T-helper 2 cell (primary cell): ENCODE results near the gene ANKS1B.
A peak's percentile ranks its signal among the peaks of the same experiment; 100 is the strongest.
"Not testable (repeated sequence)": the region's sequence is repeated elsewhere in the genome, so short reads cannot be mapped to it uniquely, and the experiment has no call there.

Source experiments
- DNase-seq, 5 experiments: peaks; one replicate each; pipeline versions ENCODE4 v3.0.0 to v3.0.0-alpha.2; 2012 to 2022

Gene ANKS1B

DNA sequence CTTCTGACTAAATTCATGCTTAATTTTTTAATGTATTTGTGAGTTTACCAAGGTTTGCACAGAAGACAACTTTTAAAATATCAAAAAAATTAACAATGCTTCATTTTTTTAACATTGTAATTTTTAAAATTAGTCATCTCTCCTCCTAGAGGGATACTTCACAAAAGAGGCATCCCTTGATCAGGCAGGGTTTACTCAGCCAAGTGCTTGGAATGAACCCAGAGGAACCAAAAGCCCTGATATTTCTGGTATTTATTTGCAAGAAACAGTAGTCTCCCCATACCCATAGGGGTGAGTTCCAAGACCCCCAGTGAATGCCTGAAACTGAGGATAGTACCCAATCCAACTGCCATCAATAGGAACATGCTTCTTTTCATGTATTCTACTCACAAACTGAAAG, 284.7 kb downstream of the ANKS1B start:
- DNase-seq: no peak

DNA sequence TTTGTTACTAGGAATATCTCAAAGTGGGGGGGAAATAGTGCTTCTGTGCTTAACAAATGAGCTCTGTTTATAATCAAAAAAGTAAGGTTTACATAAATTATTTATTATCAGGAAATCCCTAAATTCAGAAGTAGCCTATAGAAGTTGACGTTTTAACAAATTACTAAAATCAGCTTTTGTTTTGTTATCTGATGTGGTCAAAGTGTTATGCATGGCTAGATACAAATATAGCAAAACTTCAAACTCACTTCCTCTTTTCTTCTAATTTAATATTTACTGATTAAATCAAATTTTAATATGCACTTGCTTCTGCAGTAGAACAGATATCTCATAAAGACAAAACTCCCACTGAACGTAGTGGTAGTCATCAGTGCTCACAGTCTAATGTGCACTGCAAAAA, 289.7 kb downstream of the ANKS1B start:
- no peak for DNase-seq

DNA sequence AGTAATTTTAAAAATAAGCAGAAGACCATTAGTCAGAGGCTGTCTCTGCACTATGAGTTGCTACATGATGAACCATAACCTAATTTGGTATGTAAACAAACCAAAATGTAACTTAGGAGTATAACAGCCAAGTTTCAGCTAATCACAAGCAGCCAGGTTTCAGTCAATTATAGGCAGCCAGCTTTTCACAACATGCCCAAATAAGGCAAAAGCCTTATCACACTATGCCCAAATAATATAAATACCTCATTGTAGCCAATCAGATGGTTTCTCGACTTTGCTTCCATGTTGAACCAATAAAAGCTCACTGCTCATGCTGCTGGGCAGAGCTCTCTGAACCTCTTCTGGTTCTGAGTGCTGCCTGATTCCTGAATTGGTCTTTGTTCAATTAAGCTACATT, 298.6 kb downstream of the ANKS1B start:
- DNase-seq: no peak

- no peak for DNase-seq
Measured at GRCh38 chr12:99680276-99680675, 304.5 kb downstream of the ANKS1B start.

- DNase-seq: no peak
Measured at GRCh38 chr12:99670635-99671034, 314.1 kb downstream of the ANKS1B start.

- DNase-seq: no peak
Measured at GRCh38 chr12:99658671-99659349, 325.9 kb downstream of the ANKS1B start.

GRCh38 chr12:99649551-99649950, 335.2 kb downstream of the ANKS1B start:
- no peak for DNase-seq

- DNase-seq: no peak
Measured at GRCh38 chr12:99648183-99648582, 336.6 kb downstream of the ANKS1B start.

DNA sequence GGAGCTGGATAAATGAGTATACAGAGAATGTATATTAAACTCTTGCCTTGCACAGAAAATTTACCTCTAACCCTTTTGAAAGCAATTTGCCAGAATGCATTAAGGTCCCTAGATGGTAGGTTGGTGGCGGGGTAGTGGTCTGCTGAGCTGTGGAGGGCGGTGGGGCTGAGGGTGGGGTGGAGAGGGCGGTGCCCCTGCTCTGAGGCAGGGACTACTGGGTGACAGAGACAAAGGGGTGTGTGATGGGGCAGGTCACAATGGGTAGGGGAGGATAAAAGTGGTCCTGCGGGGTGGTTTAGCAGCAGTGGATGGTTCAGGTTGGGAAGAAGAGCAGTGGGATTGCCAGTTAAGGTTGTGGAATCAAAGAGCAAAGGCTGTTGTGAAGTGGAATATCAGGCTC, 337.3 kb downstream of the ANKS1B start, which contains the start of gene GARIN6:
GARIN6 (plus strand) TSS at position 301 of the 400 bp plus-strand sequence. CDS start 422 bp downstream, outside the sequence.
- no peak for DNase-seq

GRCh38 chr12:99644629-99645028, 340.1 kb downstream of the ANKS1B start:
- no peak for DNase-seq

GRCh38 chr12:99627459-99627858, 357.3 kb downstream of the ANKS1B start:
- DNase-seq: no peak

- not testable (repeated sequence) for DNase-seq
Measured at GRCh38 chr12:99624591-99624990, 360.1 kb downstream of the ANKS1B start.

- no peak for DNase-seq
Measured at GRCh38 chr12:99620159-99620479, 364.6 kb downstream of the ANKS1B start.

DNA sequence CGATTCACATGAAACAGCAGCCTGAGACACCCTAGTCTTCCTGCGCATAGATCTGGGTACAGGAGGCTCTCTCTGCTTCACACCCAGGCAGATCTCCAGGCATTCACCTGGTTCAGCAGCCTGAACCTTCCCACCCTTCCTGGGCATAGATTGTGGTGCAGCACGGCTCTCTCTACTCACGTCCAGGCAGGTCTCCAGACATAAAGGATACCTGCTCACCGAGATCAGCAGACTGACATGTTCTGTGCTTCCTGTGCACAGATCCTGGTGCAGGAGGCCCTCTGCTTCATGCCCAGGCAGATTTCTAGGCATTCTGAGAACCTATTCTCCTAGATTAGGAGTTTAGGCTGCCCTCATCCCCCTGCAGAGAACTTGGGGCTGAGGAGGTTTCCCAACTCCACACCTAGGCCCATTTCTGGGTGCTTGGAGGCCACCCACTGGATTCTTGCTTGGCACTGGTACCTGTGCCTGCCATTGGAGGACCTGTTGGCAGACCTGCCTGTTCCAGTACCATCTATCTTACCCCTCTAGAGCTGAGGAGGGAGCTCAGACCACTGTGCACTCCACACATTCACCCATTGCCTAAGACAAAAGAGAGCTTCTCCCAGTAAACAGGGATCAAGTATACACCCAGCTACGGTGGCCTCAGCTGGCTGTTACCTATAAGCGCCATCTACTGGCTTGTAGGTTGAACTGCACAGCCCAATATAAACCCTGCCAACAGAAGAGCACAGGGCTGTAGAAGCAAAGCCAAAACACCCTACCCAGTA, 365.2 kb downstream of the ANKS1B start:
- peak in 1 of 5 experiments; percentile 47 for DNase-seq

DNA sequence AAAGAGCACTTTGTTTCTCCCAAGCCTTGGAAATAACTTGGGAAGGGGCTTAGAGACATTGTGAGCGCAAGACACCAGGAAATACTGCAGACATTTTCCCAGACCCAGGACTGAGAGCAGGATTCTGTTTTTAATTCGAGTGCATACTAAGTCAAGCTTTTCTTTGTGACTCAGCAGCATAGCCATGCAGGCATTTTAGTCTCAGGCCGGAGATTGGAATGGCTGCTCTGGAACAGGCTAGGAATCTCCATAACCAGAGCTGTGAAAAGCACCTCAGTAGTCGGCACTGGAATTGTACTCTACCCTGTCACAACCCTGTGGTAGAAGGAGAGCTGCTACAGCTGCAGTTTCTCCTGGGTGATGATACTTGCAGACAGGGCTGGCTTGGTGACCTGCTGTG, 366.1 kb downstream of the ANKS1B start:
- DNase-seq: no peak

GRCh38 chr12:99611599-99611998, 373.1 kb downstream of the ANKS1B start:
- no peak for DNase-seq

GRCh38 chr12:99611117-99611516, 373.6 kb downstream of the ANKS1B start:
- DNase-seq: no peak

DNA sequence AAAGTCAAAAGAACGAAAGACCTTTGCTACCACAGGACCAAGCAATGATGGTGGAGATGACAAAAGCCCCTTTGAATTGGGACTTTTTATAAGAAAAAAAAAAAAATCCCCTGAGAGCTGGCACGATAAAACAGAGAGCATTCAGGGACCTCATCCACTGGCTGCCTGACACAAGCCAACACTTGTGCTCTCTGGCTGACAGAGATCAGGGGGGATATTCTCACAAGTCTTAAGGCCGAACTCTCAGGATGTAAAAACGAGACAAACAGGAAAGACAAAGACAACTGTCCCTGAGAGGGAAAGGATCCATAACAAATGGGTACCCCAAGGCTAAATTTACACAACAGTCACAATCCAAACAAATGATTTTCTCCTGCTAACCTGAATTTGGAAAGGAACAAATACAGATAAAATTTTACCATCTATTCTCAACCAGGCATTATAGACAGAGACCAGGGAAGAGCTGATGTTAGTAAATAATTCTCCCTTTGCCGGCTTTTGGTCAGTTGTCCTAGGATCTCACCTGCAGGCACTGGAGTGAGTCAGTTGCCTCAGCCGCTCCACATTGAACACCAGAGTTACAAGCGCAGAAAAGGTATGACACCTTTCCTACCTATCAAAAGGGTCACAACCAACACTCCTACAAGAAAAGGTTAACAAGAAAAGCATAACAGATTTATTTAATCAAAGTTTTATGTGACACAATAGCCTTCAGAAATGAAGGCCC, 375.1 kb downstream of the ANKS1B start:
- DNase-seq: no peak

- no peak for DNase-seq
Measured at GRCh38 chr12:99600388-99600787, 384.3 kb downstream of the ANKS1B start.

- no peak for DNase-seq
Measured at GRCh38 chr12:99598785-99599184, 386.0 kb downstream of the ANKS1B start.

DNA sequence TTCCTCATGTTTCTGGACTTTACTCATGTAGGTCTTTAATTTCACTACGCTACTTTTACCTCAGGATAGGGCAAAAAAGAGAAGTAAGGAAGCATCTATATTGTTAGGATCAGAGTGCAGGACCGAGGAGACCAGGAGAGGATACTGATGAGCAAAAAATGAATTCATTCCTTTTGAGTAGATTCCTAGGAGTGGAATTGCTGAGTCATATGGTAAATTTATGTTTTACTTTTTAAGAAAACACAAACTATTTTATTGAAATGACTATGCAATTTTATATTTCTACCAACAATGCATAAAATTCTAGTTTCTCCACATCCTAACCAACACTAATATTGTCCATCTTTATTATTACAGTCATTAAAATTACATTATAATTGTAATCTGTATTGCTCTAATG, 388.0 kb downstream of the ANKS1B start:
- no peak for DNase-seq

GRCh38 chr12:99577125-99577524, 407.6 kb downstream of the ANKS1B start:
- not testable (repeated sequence) for DNase-seq

- no peak for DNase-seq
Measured at GRCh38 chr12:99573980-99574379, 410.8 kb downstream of the ANKS1B start.

- DNase-seq: no peak
Measured at GRCh38 chr12:99567072-99567471, 417.7 kb downstream of the ANKS1B start.
